OCI-M2 (cell line): ENCODE results near the gene PDZD2.
"Not testable (repeated sequence)": the region's sequence is repeated elsewhere in the genome, so short reads cannot be mapped to it uniquely, and the experiment has no call there.

Experiments
- DNase-seq: peaks from one replicate; lab custom pipeline; 2025; ENCODE audit not compliant: unreplicated experiment; lab: John Stamatoyannopoulos, UW

The PDZD2 gene

GRCh38 chr5:32090755-32091128 is 451.8 kb downstream of the PDZD2 start:
- DNase-seq: no peak

DNA sequence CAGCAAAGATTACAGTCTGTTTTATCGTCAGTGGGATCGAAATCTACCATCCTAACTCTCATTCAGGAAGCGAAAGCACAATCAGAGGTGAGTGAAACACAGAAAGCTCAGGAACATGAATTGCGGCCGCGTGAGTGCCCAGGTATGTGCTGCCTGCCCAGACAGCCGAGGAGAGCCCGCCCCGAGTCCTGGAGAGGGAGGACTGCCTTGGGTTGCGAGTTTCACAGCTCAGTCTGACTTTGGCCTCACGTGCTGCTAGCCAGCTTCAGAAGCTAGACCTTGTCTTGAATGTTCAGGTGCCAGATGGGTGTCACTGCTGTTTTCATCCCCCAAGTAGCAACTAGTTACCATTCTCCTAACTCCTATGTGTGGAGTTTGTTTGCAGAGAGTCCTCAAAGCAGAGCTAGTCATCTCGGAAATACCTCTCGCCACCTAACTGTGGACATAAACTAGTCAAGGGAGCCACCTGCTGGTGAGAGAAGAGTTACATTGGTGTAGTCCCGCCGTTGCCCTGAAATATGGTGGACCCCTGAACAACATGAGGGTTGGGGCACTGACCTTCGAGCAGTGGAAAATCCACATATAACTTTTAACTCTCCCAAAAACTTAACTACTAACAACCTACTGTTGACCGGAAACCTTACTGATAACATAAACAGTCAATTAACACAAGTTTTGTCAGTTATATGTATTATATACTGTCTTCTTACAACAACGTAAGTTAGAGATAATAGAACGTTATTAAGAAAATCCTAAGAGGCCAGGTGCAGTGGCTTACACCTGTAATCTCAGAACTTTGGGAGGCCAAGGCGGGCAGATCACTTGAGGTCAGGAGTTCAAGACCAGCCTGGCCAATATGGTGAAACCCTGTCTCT is 454.2 kb downstream of the PDZD2 start:
- DNase-seq: peak; percentile 9

DNA sequence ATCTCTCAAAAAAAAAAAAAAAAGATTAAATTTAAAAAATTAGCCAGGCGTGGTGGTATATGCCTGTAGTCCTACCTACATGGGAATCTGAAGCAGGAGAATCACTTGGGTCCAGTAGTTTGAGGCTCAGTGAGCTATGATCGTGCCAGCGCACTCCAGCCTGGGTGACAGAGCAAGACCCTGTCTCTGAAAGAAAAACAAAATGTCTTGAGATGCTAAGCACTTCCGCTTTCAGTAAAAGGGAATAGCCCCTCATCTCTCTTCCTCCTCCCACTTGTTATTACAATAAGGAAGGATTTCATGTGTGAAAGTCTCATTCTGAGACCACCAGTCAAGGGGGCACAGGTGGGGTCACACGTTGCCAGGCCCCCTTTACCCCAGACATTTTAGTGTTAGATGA is 455.8 kb downstream of the PDZD2 start:
- no peak for DNase-seq

GRCh38 chr5:32095261-32095671 is 456.3 kb downstream of the PDZD2 start:
- DNase-seq: no peak

GRCh38 chr5:32096891-32097595 is 458.1 kb downstream of the PDZD2 start:
- DNase-seq: no peak

GRCh38 chr5:32098291-32098690 is 459.4 kb downstream of the PDZD2 start:
- no peak for DNase-seq

DNA sequence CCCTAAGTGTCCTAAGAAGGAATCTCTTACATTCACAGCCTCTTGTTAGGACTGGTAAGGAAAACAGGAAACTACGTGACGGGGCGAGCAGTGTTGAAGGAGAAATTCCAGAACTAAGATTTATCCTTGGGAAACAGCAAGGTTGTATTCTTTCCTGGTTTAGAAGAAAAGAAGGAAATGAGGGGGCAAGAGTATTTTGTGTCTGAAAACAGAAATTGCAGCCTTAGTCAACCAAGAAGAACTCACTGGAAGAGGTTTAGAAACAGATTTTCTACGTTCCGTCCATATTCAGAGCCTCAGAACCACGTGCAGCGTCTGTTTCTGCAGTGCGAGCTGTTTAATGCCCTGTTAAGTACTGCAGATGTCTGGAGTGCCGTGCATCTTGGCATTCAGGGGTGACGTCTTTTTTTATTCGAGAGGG is 460.0 kb downstream of the PDZD2 start:
- no peak for DNase-seq

DNA sequence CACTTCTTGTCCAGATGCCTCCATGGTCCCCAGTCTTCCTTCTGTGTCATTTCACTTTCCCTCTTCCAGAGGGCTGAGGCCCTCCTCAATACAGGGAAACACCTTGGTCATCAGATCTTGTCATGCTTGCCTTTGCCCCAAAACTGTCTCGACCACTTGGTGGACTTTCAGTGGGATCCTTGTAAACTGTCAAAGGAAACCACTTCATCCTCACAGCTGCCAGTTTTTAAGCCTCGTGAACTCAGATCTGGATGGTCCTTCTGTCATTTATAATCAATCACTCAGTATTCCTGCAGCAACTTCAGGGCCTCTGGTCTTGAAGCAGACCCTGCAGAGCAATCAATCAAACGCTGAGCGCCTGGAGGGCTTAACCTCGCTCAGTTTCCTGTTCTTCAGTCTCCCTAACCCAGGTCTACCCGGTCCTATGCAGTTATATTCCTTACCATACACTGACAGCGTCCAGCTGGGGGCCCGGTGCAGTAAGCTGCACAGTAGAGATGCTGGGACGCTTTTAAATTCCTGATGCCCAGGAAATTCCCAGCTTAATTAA is 460.6 kb downstream of the PDZD2 start:
- no peak for DNase-seq

GRCh38 chr5:32100230-32100629 is 461.3 kb downstream of the PDZD2 start:
- DNase-seq: no peak

GRCh38 chr5:32100691-32101302 is 461.9 kb downstream of the PDZD2 start:
- DNase-seq: no peak

GRCh38 chr5:32102254-32102986 is 463.5 kb downstream of the PDZD2 start:
- no peak for DNase-seq

- DNase-seq: no peak
Observed at GRCh38 chr5:32103521-32103920, 464.6 kb downstream of the PDZD2 start.

- no peak for DNase-seq
Observed at GRCh38 chr5:32107291-32107690, 468.4 kb downstream of the PDZD2 start.

DNA sequence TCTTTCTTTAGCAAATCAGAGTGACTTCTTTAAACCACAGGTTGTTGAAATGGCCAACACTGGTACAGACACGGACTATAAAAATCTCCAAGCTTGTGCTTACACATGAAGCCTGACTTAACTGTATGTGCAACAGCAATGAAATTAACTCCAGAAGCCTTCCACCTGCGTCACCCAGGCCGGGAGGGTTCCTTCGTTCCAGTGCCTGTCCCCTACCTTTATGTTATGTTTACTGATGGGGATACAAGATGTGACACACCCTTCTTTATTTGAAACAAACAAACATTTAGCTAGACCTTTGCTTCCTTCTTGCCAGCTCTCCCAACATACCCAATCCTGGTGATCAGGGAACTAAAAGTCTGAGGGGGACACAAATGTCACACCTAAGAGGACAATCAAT is 469.2 kb downstream of the PDZD2 start:
- DNase-seq: no peak

DNA sequence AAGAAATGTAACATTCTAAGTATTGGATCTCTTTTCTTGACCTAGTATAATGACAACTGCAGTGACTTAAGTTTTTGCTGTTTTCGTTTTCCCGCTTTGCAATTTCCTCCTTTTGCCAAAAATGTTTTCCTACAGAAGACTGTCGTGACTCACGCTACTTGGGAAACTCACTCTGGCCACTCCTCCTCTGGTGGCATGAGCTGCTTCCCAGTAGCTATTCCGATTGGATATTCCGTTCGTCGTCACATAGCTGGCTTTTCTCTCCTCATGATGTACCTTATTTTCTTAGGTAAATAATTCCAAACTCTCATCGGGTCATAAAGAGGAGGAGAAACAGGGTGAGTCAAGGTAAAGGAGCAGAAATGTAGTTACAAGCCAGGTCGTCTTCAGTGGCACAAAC is 470.3 kb downstream of the PDZD2 start:
- DNase-seq: no peak

GRCh38 chr5:32110111-32110696 is 471.3 kb downstream of the PDZD2 start:
- DNase-seq: no peak

DNA sequence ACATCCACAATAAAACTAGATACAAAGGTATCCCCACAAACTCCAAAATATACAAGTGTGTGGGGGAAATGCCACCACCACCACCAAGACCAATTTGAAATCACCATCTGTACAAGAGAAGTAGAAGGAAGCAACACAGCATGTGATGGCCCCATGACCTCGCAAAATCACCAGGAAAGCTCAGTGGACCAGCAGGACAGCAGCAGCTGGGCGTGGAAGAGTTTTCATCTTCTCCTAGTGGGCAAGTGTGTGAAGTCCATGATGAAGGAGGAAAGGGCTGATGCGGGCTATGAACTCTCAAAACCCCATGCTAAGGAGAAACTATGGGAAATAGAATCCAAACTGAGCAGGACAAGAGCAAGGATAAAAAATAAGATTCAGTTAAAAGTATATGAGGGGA is 477.1 kb downstream of the PDZD2 start:
- no peak for DNase-seq

- no peak for DNase-seq
Observed at GRCh38 chr5:32116574-32117313, 477.8 kb downstream of the PDZD2 start.

- not testable (repeated sequence) for DNase-seq
Observed at GRCh38 chr5:32118922-32119321, 480.0 kb downstream of the PDZD2 start.
